DMS153 treated with DMSO at 0.1 percent for 48 hours (cell line): ENCODE results near the gene RPS19.
A peak's percentile ranks its signal among the peaks of the same experiment; 100 is the strongest.

Experiments used
- DNase-seq: peaks from one replicate; lab custom pipeline; 2025; ENCODE audit not compliant: unreplicated experiment; lab: John Stamatoyannopoulos, UW

RPS19 gene

DNA sequence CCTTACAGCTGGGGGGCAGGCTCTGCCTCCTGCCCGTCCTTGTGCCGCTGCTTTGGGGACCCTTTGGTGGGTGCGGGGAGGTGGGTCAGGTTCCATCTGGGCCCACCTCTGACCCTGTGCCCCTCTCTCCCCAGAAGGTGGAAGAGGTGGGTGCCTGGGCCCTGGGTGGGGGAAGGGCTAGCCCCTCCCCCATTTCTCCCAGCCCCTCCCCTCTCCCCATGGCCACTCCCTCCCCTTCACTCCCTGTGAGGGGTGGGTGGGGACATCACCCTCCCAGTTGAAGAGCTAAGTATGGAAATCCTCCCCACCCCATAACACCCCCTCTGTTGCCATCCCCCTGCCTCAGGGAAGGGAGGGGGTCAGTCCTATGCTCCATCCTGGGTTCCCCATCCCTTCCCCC is 37.1 kb downstream of the RPS19 start:
- no peak for DNase-seq

DNA sequence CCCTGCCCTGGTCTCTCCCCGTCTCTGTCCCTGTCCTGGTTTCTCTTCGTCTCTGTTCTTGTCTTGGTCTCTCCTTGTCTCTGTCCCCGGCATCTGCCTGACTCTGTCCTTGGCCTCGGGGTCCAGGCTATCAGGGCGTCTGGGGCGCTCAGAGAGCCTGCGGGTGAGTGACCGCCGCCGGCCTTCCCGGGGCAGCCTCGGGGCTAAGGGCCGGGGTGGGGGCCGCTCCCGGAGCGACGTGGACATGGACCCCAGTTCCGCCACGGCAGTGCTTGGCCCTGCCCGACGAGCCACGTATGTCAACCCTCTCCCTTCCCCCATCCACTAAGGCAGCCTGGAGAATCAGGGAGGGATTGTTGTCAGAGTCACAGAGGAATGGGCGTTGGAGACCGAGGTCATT is 37.8 kb downstream of the RPS19 start:
- DNase-seq = no peak

DNA sequence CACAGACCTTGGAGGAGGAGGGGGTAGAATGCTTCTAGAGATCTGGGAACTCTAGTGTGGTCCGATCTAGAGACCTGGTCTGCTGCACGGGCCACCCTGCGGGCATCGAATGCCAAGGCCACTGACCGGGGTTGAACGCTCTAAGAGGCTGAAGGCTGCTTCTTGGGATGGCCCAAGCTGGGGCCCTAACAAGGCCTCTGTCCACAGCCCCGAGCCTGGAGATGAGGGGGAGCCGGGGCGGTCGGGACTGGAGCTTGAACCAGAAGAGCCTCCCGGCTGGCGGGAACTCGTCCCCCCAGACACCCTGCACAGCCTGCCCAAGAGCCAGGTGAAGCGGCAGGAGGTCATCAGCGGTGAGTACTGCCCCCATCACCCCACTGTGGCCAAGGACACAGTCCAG is 38.2 kb downstream of the RPS19 start:
- DNase-seq = no peak

DNA sequence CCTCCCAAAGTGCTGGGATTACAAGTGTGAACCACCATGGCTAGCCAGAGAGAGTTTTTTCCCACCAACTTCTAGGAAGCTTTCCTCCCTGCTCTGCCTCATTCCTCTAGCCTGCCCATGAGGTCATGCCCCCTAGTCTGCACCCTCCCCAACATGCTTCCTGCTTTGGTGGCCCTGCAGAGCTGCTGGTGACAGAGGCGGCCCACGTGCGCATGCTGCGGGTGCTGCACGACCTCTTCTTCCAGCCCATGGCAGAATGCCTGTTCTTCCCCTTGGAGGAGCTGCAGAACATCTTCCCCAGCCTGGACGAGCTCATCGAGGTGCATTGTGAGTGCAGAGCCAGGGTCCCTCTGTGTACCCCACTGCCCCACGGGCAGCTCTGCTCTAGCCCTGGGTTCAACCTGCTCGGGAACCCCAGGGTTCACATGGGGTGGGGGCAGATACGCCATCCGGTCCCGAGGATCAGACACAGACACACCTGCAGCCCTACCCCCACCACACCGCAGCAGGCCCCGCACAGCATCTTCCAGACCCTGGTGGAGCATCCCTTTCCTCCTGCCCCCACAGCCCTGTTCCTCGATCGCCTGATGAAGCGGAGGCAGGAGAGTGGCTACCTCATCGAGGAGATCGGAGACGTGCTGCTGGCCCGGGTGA is 41.8 kb downstream of the RPS19 start:
- no peak for DNase-seq

DNA sequence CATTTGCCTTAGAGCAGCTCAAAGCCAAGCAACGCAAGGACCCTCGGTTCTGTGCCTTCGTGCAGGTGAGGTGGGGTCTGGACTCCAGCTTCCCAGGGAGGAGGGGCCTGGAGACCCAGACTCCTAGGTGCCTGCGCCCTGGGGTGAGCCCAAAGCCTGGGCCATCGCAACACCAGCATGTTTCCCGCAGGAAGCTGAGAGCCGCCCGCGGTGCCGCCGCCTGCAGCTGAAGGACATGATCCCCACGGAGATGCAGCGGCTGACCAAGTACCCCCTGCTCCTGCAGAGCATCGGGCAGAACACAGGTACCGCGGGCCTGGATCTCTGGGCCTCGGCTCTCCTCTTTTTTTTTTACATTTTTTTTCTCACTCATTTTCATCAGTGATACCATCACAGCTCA is 42.5 kb downstream of the RPS19 start:
- no peak for DNase-seq

DNA sequence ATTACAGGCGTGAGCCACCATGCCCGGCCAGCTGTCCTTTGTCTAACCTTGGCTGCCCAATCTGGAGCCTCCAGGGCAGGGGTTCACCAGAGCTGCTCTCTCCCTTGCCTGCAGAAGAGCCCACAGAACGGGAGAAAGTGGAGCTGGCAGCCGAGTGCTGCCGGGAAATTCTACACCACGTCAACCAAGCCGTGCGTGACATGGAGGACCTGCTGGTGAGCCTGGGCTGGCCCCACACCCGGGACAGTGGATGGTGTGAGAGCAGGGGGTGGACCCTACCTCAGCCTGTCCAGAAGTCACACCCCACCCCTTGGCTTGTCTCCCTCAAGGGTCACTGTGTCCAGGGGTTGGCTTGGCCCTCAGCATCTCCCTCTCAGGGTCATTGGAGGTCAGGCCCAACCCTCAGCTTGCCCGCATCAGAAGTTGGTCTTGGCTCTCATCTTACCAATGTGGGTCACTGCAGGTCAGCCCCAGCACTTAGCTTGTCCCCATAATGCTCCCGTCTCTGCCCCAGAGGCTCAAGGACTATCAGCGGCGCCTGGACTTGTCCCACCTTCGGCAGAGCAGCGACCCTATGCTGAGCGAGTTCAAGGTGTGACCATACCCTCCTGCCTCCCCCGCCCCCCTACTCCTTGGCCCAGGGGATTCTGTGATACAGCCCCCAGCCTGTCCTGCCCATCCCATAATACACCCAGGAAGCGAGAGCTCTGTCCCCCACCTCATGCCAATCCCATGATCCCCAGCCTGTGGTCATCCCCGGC is 43.3 kb downstream of the RPS19 start:
- DNase-seq = no peak

DNA sequence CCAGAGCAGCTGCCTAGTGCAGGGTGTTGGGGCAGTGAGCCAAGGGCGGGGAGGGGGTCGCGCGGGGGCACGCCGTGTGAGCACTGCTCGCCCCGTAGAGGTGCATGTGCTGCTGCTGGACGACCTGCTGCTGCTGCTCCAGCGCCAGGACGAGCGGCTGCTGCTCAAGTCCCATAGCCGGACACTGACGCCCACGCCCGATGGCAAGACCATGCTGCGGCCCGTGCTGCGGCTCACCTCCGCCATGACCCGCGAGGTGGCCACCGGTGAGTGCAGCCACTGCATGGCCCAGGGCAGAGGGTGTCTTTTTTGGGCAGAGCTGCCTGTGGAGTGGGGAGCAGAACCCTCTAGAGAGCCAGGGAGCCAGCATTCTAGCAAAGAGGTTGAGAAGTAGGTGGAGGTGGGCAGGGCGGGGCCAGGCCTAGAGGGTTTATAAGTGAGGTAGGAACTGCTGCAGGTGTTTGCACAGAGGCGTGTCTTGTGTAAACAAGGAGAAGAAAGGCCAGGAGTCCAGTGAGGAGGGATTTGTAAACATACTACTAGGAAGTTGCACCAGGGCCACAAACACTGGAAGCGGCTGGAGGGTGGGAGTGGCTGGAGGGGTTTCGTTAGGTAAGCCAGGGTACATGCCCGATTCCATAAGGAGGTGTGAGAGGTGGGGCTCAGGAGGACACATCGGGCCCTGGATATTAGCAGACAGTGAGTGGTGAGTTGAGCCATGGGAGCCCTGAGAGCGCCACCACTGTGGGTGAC is 44.2 kb downstream of the RPS19 start:
- peak; percentile 91 for DNase-seq

DNA sequence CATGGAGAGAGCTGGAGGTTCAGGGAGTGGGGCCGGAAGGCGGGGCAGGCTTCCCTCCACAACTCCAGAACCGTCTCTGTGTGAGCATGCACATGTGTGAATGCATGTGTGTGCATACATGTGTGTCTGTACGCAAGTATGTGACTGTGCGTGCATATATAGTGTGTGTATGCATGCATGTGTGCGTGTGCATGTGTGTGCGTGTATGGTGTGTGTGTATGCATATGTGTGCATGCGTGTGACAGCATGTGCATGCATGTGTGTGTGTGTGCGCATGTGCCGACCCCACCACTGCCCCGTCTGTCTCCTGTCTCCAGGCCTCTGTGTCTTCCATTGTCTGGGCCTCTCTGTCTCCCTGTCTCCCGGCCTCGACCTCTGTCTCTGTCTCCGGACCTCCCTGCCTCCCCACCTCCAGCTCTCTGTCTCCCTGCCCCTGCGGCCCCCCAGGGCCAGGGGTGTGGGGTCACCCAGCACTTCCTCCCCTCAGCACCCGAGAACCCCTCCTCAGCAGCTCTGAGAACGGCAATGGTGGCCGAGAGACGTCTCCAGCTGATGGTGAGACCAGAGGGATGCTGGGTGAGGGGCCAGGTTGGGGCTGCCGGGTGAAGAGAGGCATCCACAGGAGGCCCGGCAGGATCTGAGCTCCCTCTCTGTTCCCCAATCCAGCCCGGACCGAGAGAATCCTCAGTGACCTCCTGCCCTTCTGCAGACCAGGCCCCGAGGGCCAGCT is 45.4 kb downstream of the RPS19 start:
- DNase-seq = no peak

DNA sequence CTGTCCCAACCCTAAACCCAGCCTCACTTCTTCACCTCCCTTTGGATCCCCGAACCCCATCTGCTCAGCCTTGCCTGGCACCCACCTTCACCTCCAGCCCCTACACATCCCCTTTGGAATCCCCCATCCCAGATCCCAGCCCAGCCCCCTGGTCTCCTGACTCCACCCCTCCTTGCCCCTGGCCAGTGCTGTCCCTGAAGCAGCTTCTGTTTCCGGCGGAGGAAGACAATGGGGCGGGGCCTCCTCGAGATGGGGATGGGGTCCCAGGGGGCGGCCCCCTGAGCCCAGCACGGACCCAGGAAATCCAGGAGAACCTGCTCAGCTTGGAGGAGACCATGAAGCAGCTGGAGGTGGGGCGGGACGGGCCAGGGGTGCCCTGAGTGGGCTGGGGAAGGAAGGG is 46.2 kb downstream of the RPS19 start:
- DNase-seq = no peak

DNA sequence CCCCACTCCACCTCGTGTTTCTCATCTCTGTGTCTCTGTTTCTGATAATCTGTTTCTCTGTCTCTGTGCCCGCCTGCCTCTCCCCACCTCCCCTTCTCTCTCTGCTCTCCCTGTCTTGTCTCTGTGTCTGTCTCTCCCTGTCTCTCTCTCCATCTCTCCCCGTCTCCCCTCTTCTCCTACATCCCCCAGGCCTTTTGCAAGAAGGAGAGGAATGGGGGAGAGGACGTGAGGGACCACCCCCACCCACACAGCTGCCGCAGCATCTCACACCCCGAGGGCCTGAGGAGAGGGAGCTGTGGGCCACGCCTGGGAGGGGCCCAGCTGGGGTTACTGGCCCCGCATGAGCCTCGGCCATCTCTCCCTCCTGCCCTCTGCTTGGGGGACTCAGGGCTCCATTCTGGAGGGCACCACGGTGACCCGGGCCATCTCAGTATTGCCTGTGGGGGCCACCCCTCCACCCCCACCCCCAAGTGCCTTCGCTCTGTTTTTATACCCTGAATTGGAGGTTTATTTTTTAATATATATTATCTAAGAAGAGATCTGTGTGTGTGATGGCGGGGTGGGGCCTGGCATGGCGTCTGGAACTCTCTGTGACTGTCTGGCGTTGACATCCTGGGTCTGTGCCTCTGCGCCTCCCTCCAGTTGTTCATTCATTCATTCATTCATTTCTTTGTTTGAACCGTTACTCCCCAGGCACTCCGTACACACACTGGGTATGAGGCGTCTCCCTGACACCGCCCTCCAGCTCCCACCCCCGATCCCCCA is 47.0 kb downstream of the RPS19 start:
- DNase-seq = no peak

DNA sequence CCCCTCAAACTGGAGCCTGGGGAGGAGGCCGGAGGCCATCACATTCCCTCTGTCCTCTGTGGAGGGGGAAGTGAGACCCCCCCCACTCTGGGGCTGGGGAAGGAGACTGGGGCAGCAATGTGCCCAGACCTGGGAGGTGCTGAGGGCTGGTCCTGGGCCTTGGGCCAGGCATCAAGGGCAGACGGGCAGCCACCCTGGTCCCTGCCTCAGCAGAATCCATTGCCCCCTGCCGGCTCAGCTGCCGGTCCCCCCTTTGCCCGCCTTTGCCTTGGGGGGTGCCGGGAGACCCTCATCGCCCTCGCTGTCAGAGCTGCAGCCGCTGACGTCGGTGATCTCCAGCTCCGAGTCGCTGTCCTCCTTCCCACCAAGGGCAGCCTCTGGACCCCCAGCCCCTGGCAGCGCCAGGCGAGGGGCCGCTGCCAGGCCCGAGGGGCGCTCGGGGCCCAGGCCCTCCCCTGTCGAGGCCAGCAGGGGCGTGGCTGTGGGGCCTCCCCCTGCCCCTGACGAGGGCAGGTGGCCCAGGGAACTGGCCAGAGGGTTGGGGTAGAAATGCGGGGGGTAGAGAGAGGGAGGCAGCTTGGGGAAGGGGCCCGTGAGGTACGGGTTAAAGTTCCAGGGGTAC is 48.0 kb downstream of the RPS19 start:
- DNase-seq = no peak

DNA sequence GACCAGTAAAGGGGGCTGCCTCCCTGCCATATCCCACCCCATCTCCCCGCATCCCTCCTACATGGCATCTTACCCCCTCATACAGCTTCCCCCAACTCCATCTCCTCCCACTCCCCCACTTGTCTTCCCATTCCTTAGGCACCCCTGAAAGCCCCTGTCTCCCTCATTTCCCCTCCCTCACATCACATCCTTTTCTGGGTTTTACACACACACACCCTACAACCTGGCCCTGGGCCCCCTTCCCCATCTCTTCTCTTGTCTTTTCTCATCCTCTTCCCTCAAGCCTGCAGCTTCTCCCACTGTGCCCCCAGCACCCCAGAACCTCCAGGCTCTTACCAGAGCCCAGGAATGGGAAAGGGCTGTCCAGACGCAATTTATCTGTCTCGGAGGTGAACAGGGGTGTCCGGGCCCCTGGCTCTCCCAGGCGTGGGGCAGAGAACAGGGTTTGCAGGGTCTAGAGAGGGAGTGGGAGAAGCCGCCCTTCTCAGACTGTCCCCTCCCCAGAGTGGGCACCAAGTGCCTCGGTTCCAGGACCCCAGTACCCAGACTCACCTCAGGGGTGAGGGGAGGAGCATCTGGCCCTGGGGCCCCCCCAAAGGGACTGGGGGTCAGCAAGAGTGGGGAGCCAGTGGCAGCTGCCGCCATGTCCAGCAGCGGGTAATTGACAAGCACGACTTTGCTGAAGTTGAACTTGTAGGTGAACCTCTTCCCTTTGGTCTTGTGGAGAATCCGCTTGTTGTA is 48.8 kb downstream of the RPS19 start:
- no peak for DNase-seq

DNA sequence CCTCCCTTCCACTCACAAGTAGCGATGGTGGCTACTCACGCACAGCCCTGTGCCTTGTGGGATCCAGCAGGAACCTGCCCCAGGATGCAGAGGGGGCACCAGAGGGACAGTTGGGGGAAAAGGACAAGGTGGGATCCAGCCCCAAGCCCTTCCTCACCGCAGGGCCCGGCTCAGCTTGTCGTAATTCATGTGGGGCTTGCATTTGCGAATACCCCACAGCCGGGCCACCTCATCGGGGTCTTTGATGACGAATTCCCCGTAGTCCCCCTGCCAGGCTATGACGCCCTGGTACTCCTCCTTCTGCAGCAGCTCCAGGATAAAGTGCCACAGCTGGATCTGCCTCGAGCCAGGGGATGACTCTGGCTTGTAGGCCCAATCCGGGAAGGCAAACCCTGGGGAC is 49.7 kb downstream of the RPS19 start:
- DNase-seq = no peak

DNA sequence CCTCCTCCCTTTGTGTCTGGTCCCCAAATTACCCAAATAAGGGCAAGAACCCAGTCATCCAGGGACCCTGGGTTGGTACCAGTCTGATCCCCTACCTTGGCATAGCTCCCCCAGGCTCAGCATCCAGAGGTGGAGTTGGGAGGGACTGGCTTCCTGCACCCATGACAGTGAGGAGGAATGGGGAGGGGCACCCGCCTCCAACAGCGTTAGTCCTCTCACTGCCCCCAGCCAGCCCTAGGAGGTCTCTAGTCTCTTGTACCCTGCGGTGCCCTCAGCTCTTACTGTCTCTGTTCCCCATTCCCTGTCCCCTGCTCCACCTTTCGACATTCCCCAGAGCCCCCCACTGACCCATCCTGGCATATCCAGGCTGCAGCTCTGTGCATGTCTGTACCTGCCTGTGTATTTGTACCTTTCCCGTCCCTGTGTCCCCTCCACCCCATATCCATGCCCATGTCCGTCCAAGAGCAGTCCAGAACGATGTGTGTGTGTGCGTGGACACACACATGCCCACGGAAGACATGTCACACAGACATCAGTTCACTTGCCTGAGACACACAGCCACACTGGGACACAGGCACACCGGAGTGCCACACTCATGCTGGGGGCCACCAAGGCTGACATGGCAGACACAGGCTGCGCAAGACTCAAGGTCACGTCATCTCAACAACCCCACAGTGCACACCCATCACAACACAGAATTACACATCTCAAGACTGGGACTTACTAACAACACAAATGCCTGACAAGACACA is 50.4 kb downstream of the RPS19 start:
- DNase-seq = no peak

DNA sequence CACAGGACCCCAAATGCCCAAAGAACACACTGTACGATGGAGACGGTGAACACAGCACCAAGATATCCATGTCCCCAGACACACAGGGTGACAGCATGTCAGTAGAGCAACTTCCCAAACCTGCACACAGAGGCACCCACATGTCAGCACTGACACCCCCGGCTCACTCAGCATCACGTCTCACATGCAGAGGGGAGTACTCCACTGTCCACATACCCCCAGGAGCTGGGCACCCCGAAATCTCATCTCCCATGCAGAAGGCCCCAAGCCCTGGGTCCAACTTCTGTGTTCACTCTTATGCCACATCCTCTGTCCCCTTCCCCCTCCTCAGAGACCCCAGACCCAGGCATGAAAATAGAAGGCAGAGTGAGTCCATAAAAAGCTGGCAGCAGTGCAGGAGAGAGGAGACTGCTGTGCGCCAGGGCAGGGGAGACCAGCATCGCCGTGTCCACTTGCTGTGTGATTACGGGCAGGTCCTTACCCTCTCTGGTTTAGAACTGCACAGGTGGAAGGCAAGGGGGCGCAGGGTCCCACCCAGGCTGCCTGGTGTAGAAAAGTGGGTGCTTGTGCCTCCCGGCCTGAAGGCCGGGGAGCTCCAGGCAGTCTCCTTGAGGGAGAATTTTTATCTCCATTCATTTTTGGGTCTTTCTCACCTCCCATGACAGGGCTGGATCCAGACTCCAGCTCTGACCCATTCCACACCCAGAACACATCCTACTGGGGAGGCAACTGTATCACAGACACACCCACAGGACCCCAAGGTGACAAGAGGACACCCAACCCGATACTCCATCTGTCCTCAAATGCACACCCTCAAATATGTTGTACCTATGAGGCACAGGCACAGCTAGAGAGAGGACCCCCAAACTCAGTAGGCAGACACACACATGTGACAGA is 51.2 kb downstream of the RPS19 start:
- DNase-seq = no peak

DNA sequence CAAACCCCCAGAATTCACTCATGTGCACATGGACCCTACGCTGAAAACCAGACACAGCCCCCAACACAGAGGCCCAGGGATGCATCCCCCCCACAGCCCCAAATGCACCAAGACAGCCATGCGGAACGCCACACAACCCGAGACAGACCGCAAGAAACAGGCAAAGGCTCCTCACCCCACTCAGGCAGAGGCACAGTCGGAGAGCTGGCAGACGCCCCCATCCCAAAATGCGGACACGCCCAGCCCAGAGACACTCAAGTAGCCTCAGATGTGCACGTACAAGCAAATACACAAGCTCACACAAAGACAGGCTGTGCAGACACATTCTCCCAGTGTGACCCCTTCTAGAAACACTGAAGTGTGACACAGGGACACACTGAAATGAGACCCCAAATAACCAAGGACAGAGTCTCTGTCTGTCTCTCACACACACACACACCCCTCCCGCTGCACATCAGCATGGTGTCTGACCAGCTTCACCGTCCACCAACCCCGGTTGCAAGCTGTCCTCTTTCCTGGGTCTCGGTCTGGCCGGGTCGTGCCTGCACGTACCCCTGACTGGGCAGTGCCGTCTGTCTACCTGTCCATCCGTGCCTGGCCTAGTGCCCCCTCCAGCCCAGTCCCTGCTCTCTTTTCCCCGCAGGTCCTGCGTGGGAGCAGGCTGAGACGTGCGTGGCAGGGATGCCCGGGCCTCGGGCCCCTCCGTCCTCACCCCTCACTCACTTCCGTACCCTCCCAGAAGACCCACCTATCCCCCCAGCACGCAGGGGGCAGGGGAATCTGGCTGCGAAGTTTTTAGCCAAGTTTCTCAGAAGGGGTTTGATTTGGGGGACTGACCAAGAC is 52.1 kb downstream of the RPS19 start:
- DNase-seq = no peak
